A673 (cell line): ENCODE measurements around the gene CNN2. TPM values are rescaled to one million over a fixed set of nuclear protein-coding genes. Genes with fewer than 3 reads are reported as not detected.

Experiments used
- BruUV-seq: library from RNA; stranded (reverse); fragments of 400-500 nt; replicated peaks from 2 replicates; lab custom pipeline; 2021; lab: Mats Ljungman, UMichigan
- CTCF ChIA-PET: fragments of 300-600 bp; sonication (Branson Sonifier 250); formaldehyde crosslinking; loops from one replicate; lab custom pipeline; 2022; ENCODE audit warnings: antibody characterized with exemption; lab: Charles Lee
- POLR2A ChIA-PET: fragments of 300-600 bp; sonication (Branson Sonifier 250); formaldehyde crosslinking; loops from one replicate; lab custom pipeline; 2022; ENCODE audit warnings: antibody characterized with exemption; ENCODE audit not compliant: low non-redundant PET; lab: Charles Lee
- DNase-seq: peaks from one replicate; pipeline ENCODE4 v3.0.0-alpha.2; 2015; ENCODE audit warnings: low spot score
- H3K27ac ChIP-seq: fragments of 200-600 bp; sonication (generic); 2 replicates; pipeline ENCODE4 v1.5.1; 2016; ENCODE audit warnings: mixed run types, low read depth, mild to moderate bottlenecking, mixed read lengths, antibody characterized with exemption, low read length; ENCODE audit not compliant: poor library complexity, severe bottlenecking
- H3K27me3 ChIP-seq: fragments of 200-600 bp; sonication (generic); replicated peaks from 2 replicates; pipeline ENCODE4 v1.6.1; 2017; ENCODE audit warnings: mixed run types, low read depth, mild to moderate bottlenecking, mixed read lengths, antibody characterized with exemption, low read length; ENCODE audit not compliant: insufficient read depth, poor library complexity
- H3K36me3 ChIP-seq: fragments of 200-600 bp; sonication (generic); 2 replicates; pipeline ENCODE4 v1.6.1; 2016; ENCODE audit warnings: mixed run types, mild to moderate bottlenecking, mixed read lengths, antibody characterized with exemption, low read length; ENCODE audit not compliant: insufficient read depth, poor library complexity, severe bottlenecking
- H3K4me1 ChIP-seq: fragments of 200-600 bp; sonication (generic); 2 replicates; pipeline ENCODE4 v1.6.1; 2017; ENCODE audit warnings: mixed run types, mild to moderate bottlenecking, mixed read lengths, antibody characterized with exemption, low read length; ENCODE audit not compliant: insufficient read depth, poor library complexity, severe bottlenecking
- H3K4me3 ChIP-seq: fragments of 200-600 bp; sonication (generic); 2 replicates; pipeline ENCODE4 v1.5.1; 2016; ENCODE audit warnings: low read depth, mixed run types, mild to moderate bottlenecking, mixed read lengths, low read length; ENCODE audit not compliant: poor library complexity, severe bottlenecking
- H3K9me3 ChIP-seq: fragments of 200-600 bp; sonication (generic); 2 replicates; pipeline ENCODE4 v1.6.1; 2016; ENCODE audit warnings: mixed run types, low read depth, mild to moderate bottlenecking, mixed read lengths, antibody characterized with exemption, low read length; ENCODE audit not compliant: poor library complexity, severe bottlenecking
- CTCF ChIP-seq: fragments of 300-800, 200-600 bp; sonication (generic); conservative IDR thresholded peaks from 2 replicates; pipeline ENCODE4 v1.5.1; 2017; ENCODE audit warnings: low read depth, mild to moderate bottlenecking, antibody characterized with exemption, low read length, moderate library complexity, mixed read lengths
- EZH2 ChIP-seq: fragments of 200-600 bp; sonication (generic); IDR thresholded peaks from 2 replicates; pipeline ENCODE4 v1.6.1; 2017; ENCODE audit warnings: borderline replicate concordance, low read depth, mild to moderate bottlenecking, mixed read lengths, antibody characterized with exemption, low read length; ENCODE audit not compliant: poor library complexity, severe bottlenecking
- intact Hi-C: fragments of 100-400 bp; cut with micrococcal nuclease; formaldehyde crosslinking; loops from one replicate; pipeline ENCODE4 v1.10.0; 2022; ENCODE audit not compliant: unreplicated experiment
- total RNA-seq: library from RNA; stranded (reverse); gene quantifications from 2 replicates; pipeline ENCODE4 v1.2.3, GENCODE V29; 2021

Gene CNN2
- total RNA-seq, 1 experiment from 2014 or later: 112 TPM

DNA sequence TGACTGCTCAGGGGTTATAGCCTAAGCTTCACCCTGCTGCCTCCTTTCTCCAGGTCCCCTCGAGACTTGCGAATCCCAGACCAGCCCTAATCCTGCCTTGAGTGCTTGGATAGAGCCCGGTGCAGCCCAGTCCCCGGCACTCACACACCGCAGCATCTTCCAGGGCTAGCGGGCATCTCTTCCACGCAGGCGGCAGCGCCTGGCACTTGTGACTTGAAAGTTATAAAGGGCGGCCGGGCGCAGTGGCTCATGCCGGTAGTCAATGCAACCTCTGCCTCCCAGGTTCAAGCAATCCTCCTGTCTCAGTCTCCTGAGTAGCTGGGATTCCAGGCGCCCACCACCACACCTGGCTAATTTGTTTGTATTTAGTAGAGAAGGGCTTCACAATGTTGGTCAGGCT is 40.3 kb upstream of the CNN2 start:
- intact Hi-C loops: no loop called here
- Histone ChIP-seq H3K4me1 (peaks cover 13% of the 10 kb centered on the region), H3K9me3 (no peaks in the 10 kb centered on the region), H3K36me3 (peaks cover 20% of the 10 kb centered on the region), H3K4me3 (no peak overlapping the region), H3K27ac (no peak overlapping the region), H3K27me3 (no peaks in the 10 kb centered on the region)
- BruUV-seq: no TSS peak
- ChIA-PET CTCF (no interaction called here), POLR2A (no interaction called here)
- DNase-seq: no peak
- TF ChIP-seq EZH2 (no peak), CTCF (no peak)

DNA sequence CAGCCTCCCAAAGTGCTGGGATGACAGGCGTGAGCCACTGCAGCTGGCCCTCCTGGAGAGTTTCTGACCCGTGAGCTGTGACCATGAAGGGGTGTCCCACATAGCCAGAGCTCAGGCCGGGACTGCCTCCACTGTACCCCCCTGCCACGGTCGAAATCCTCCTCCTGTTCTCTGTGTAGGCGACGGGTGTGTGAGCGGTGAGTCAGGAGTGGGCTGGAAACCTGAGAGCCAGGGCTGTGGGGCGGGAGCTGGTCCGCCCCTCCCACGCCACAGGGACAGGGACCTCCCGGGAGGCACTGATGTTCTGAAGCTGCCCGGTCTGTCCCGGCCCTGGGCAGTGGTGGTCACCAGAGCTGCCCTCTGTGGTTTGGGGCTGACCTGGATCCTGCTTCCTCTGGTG is 38.3 kb upstream of the CNN2 start:
- Histone ChIP-seq H3K36me3 (peaks cover 29% of the 10 kb centered on the region), H3K4me3 (no peak overlapping the region), H3K27me3 (no peaks in the 10 kb centered on the region), H3K27ac (no peak overlapping the region), H3K9me3 (no peaks in the 10 kb centered on the region), H3K4me1 (peaks cover 7% of the 10 kb centered on the region)
- ChIA-PET CTCF (no interaction called here), POLR2A (interaction anchor here (0.6 kb wide), 1 partner anchor 121 kb away, joined by 9 read pairs; no protein-coding TSS in a partner anchor)
- BruUV-seq: no TSS peak
- no peak for TF ChIP-seq CTCF
- no peak for TF ChIP-seq EZH2
- DNase-seq: no peak
- intact Hi-C loops: no loop called here

DNA sequence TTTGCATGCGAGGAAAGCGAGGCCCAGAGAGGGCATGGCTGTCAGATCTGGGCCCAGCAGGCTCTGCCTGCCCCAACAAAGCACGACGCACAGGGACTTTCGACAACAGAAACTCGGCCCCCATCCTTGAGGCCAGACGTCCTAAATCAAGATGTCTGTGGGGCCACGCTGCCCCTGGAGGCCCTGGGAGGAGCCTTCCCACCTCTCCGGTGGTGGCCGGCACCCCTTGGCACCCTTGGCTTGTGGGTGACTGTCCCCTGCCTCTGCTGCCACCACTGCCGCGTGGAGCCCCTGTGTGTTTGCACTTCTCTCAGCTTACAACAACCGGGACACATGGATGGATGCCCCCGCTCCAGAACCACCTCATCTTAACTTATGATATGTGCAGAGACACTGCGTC is 37.9 kb upstream of the CNN2 start:
- TF ChIP-seq CTCF (no peak), EZH2 (no peak)
- Histone ChIP-seq H3K27me3 (no peaks in the 10 kb centered on the region), H3K4me3 (no peak overlapping the region), H3K27ac (no peak overlapping the region), H3K36me3 (peaks cover 32% of the 10 kb centered on the region), H3K9me3 (no peaks in the 10 kb centered on the region), H3K4me1 (peaks cover 7% of the 10 kb centered on the region)
- CTCF ChIA-PET: no interaction called here
- intact Hi-C loops: no loop called here
- POLR2A ChIA-PET: no interaction called here
- DNase-seq: no peak
- no TSS peak for BruUV-seq
